RPMI8226 (cell line): ENCODE data around the gene RRP36.

ENCODE experiments used
- DNase-seq: peaks from one replicate; pipeline ENCODE4 v3.0.0-alpha.2; 2015

RRP36 gene

DNA sequence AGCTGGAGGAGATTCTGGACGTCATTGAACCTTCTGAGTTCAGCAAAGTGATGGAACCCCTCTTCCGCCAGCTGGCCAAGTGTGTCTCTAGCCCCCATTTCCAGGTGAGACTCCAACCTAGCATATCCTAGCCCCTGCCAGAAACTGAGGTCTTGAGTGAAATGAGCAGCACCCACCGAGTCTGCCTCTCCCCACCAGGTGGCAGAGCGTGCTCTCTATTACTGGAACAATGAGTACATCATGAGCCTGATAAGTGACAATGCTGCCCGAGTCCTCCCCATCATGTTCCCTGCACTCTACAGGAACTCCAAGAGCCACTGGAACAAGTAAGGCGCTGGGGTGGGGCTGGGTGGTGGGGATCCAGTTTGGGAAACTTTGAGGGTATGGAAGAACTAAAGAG is 12.3 kb upstream of the RRP36 start:
- peak; percentile 40 for DNase-seq

DNA sequence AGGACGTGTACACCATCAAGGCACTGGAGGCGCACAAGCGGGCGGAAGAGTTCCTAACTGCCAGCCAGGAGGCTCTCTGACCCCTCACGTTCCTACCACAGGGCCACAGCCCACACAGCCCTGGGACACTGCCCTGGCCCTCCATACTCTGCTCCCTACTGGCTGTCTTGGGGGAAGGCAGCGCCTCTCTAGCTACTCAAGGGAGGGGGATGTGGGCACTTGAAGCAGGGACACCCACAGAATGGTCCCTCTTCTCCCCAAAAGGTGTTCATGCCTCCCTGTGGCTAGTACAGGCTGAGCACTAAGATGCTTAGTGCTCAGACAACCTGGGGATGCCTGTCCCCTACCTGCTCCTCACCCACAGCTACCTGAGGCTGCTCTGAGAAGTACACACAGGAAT is 10.2 kb upstream of the RRP36 start:
- DNase-seq: no peak

GRCh38 chr6:43012364-43012763 is 9.1 kb upstream of the RRP36 start:
- DNase-seq: no peak

- no peak for DNase-seq
Observed at GRCh38 chr6:43013097-43013842, 8.2 kb upstream of the RRP36 start.

GRCh38 chr6:43013843-43014433 is 7.5 kb upstream of the RRP36 start, which contains the start of the genes KLHDC3 and MEA1:
KLHDC3 (plus strand) TSS chr6:43014249; CDS start chr6:43017193, 2,944 bp downstream.
MEA1 (minus strand) TSS chr6:43013946; CDS start chr6:43013813, 133 bp downstream.
- DNase-seq: peak; percentile 99

DNA sequence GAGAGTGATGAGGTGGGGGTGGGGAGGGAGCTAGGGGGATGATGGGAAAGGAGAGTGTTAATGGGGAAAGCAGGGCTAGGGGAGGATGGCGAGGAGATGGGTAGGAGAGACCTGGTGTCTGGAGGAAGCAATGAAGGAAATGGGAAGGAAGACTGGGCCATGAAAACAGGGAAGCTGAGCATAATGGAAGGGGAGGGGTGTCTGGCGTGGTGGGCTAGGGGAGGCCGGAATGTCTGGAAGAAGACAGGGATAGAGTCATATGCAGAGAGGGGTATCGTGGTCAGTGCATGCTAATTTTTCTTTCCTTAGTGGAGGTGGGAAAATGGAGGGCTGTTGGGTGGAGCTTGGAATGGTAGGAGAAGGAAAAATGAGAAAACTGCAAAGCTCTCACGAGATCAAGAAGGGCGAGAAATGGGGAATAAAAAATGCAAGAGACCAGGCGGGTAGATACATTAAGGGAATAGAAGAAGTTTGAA is 7.0 kb upstream of the RRP36 start:
- no peak for DNase-seq

DNA sequence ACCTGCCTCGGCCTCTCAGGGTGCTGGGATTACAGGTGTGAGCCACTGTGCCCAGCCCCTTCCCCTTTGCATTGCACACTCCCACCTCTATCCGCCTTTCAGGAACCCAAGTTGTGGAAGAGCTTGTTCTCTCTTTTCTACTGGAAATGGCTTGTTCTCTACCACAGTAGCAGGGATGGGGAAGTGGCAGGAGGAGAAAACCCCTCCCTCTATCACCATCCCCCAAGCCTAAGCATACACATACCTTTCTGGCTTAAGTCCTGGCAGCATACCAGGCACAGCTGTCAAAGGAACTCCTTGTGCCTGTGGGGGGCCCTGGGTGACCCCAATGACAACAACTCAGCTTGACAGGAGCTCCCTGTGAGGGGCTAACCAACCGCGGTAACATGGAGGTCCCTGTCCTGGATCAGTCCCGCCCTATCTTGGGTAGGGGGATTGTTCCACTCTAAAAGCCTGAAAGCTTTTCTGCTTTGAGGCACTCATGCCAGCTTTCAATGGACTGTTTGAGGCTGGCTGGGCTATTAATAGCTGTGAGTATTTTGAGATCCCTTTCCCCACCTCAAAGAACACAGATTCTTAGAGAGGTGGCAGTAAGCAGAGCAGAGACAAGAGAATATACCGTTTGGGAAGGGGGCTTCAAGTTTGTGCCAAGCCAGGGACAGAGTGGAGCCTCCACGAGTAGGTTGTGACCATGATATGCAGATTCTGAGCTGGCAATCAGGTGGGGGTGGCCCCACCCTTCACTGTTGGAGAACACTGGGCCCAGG is 5.1 kb upstream of the RRP36 start:
- no peak for DNase-seq

GRCh38 chr6:43016943-43017334 is 4.5 kb upstream of the RRP36 start:
- no peak for DNase-seq

DNA sequence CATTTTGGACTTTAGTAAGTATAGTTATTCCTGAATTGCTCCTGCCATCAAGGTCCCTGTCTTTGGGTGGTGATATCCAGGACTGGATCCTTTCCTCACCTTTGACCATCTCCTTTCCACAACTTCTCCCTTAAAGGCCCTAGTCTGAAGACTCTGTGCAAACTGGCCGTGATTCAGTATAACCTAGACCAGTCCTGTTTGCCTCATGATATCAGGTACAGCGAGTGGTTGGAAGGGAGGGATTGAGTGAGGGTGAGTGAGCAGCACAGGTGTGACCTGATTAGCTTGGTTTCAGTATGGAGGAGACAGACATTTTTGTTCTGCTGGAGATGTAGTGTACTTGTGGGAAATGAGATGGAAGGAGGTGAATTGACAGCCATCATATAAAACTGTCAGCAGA is 2.3 kb upstream of the RRP36 start:
- no peak for DNase-seq

DNA sequence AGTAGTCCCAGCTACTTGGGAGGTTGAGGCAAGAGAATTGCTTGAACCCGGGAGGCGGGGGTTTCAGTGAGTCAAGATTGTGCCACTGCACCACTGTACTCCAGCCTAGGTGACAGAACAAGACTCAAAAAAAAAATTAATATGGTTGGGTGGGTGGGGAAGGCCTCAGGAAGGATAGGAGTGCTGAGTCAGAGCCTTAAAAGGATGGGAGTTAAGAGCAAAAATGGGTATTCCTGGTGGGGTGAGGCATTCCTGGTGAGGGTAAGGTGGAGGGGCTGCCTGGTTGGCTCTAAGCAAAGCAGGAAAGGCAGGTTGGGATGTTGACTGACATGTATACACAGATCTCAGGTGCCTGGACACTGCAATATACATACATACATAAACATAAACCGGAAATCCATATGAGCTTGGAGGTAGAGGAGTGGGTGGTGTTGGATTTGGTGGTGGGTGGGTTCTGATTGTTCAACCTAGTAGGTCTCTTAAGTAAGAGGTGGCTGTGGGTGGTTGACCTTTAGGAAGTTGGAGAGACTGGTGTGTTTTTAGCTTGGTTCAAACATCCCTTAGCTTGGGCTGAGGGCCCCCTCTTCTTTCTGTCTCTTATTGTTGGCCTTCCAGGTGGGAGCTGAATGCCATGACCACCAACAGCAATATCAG is 1.2 kb upstream of the RRP36 start:
- no peak for DNase-seq

DNA sequence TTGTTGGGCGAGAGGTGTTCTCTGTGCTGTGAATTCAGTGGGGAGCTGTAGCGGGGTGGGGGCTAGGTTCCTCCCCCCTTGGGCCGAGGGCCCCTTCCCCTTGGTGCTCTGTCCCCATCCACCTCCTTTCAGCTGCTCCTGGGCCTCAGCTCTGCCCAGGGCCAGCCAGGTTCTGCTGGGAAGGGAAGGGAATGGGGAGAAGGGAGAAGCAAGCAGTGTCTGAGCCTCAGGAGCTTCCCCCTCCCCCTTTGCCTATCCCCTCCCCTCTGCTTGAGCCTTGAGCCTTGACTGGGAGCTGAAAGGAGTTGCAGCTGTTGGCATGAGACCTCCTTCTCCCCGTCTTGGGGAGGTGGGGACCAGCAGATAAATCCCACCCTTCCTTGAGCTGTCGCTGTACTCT is 576 bp upstream of the RRP36 start:
- no peak for DNase-seq

GRCh38 chr6:43024436-43024835 is 3.0 kb downstream of the RRP36 start:
- no peak for DNase-seq

DNA sequence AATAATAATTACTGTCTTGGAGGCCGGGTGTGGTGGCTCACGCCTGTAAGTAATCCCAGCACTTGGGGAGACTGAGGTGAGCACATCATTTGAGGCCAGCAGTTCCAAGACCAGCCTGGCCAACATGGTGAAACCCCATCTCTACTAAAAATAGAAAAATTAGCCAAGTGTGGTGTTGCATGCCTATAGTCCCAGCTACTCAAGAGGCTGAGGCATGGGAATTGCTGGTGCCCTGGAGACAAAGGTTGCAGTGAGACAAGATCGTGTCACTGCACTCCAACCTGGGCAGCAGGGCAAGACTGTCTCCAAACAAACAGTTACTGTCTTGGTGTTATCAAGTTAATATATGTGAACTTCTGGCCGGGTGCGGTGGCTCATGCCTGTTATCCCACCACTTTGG is 4.9 kb downstream of the RRP36 start:
- DNase-seq: no peak

DNA sequence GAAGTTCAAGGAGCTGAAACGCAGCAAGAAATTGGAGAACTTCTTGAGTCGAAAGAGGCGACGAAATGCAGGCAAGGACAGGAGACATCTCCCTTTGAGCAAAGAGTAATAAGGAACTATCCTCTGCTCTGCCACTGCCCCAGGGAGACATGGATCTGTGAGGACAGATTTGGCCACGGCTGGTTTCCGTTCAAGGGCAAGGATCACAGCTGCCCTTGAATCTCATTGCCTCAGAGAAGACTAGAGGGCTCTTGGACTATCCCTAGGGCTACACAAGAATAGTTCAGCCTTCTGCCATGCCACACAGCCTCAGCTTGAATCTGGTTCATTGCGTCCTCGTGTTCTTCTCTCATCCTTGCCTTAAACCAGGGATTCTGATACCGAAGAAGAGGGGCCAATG is 7.7 kb downstream of the RRP36 start:
- DNase-seq: no peak

DNA sequence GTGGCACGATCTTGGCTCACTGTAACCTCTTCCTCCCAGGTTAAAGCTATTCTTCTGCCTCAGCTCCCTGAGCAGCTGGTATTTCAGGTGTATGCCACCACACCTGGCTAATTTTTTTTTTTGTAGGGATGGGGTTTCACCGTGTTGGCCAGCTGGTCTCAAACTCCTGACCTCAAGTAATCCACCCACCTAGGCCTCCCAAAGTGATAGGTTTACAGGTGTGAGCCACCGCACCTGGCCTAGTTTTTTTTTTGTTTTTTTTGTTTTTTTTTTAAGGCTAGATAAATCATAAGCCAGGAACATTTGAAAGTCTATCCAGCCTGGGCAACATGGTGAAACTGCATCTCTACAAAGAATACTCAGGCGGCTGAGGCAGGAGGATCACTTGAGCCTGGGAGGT is 10.9 kb downstream of the RRP36 start:
- DNase-seq: no peak

DNA sequence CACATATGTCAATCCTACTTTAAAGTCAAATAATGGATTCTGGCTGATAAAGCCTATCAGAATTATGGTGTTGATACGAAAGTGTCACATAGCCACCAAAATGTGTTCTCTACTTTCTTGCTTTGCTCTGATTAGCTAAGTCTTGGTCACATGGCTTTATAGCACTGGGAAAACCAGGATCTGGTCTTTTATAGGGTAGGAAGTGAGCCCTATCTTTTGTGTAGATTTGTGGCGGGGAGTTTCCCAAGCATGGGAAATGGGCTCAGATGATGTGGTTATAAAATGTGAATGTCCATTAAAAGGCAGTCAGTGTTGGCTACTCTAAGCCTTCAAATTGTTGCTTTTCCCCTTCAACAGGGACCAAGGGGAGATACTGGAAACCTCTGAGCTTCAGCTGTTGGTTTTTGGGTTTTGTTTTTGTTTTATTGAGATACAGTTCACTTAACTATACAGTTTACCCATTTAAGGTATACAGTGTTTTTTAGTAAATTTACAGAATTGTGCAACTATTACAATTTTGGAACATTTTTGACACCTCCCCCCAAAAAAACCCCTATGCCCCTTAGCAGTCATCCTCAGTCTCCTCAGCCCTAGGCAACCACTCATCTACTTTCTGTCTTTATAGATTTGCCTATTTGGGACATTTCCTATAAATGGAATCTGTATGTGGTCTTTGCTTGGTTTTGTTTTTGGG is 12.2 kb downstream of the RRP36 start:
- no peak for DNase-seq

DNA sequence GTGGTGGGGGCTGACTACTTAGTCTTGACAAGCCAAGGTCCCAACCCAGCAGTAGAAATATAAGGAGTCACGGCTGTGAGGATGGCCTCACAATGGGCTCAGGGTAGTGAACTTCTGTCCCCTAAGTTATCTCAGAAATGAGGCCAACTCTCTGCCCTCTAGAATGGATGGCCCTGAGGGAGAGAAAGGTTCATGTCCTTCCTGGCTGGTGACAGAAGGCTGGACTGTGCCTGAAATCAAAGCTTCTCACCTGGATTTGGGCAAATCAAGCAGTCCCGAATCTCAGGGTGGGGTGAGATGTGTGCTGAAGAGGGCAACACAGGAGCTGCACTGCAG is 12.7 kb downstream of the RRP36 start:
- DNase-seq: no peak

- no peak for DNase-seq
Observed at GRCh38 chr6:43035495-43036194, 14.2 kb downstream of the RRP36 start.

GRCh38 chr6:43036712-43037111 is 15.3 kb downstream of the RRP36 start:
- no peak for DNase-seq

- no peak for DNase-seq
Observed at GRCh38 chr6:43037197-43037596, 15.8 kb downstream of the RRP36 start.

DNA sequence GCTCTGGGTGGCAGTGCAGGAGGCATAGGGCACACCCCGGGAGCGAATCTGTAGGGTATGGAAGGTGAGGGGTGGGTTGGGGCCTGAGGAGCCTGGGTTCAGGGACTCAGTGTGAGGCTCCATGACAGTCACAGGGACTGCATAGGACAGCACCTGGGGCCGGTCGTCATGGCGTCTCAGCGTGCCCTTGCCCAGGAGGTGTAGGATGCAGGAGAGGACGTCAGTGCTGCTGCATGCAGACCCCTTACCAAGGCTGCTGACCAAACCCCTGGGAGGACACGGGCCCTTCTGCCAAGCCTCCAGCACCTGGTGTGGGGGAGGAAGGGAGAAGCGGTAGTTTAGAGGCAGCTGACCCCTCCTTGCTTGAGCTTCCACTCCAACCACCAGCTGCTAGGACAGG is 16.3 kb downstream of the RRP36 start:
- no peak for DNase-seq

- DNase-seq: no peak
Observed at GRCh38 chr6:43038727-43039126, 17.3 kb downstream of the RRP36 start.
